Neural progenitor cell (in vitro differentiated cells): ENCODE measurements around the gene CEP104. TPM values are rescaled to one million over a fixed set of nuclear protein-coding genes. Genes with fewer than 3 reads are reported as not detected.

Experiments used
- DNase-seq: peaks from one replicate; pipeline ENCODE4 v3.0.0-alpha.2; 2016; ENCODE audit warnings: low spot score
- H2AFZ ChIP-seq: fragments of 200-600 bp; sonication (generic); replicated peaks from 2 replicates; pipeline ENCODE4 v1.6.1; 2016; ENCODE audit warnings: antibody characterized with exemption
- H3F3A ChIP-seq: fragments of 200-600 bp; sonication (generic); 2 replicates; pipeline ENCODE4 v1.6.1; 2016; ENCODE audit warnings: antibody characterized with exemption, low read depth
- H3K27ac ChIP-seq: fragments of 200-600 bp; sonication (generic); 2 replicates; pipeline ENCODE4 v1.5.1; 2016; ENCODE audit warnings: mild to moderate bottlenecking
- H3K27me3 ChIP-seq: fragments of 200-600 bp; sonication (generic); 2 replicates; pipeline ENCODE4 v1.6.1; 2016; ENCODE audit warnings: mild to moderate bottlenecking, moderate library complexity
- H3K36me3 ChIP-seq: fragments of 200-600 bp; sonication (generic); 2 replicates; pipeline ENCODE4 v1.5.1; 2016
- H3K4me1 ChIP-seq: fragments of 200-600 bp; sonication (generic); 2 replicates; pipeline ENCODE4 v1.6.1; 2016; ENCODE audit warnings: mixed run types
- H3K4me2 ChIP-seq: fragments of 200-600 bp; sonication (generic); 2 replicates; pipeline ENCODE4 v1.6.1; 2016
- H3K4me3 ChIP-seq: fragments of 200-600 bp; sonication (generic); 2 replicates; pipeline ENCODE4 v1.5.1; 2016
- H3K79me2 ChIP-seq: fragments of 200-600 bp; sonication (generic); 2 replicates; pipeline ENCODE4 v1.6.1; 2016; ENCODE audit warnings: low read depth
- H3K9ac ChIP-seq: fragments of 200-600 bp; sonication (generic); 2 replicates; pipeline ENCODE4 v1.6.1; 2016
- H3K9me3 ChIP-seq: fragments of 200-600 bp; sonication (generic); 2 replicates; pipeline ENCODE4 v1.5.1; 2016; ENCODE audit warnings: low read depth
- H4K20me1 ChIP-seq: fragments of 200-600 bp; sonication (generic); 2 replicates; pipeline ENCODE4 v1.6.1; 2016; ENCODE audit warnings: low read depth
- H3K27ac Mint-ChIP-seq: 3 replicates; pipeline ENCODE4 v1.8.0; 2021; ENCODE audit warnings: mixed read lengths
- H3K27me3 Mint-ChIP-seq: 2 replicates; pipeline ENCODE4 v1.8.0; 2022; ENCODE audit warnings: low read depth, mild to moderate bottlenecking, inconsistent platforms, moderate library complexity, mixed read lengths; ENCODE audit not compliant: insufficient read depth
- H3K36me3 Mint-ChIP-seq: 3 replicates; pipeline ENCODE4 v1.8.0; 2021; ENCODE audit warnings: mixed read lengths
- H3K4me1 Mint-ChIP-seq: 3 replicates; pipeline ENCODE4 v1.8.0; 2021; ENCODE audit warnings: mixed read lengths
- H3K4me3 Mint-ChIP-seq: 3 replicates; pipeline ENCODE4 v1.8.0; 2021; ENCODE audit warnings: mild to moderate bottlenecking, moderate library complexity, mixed read lengths
- H3K9me3 Mint-ChIP-seq: 3 replicates; pipeline ENCODE4 v1.8.0; 2020; ENCODE audit warnings: mixed read lengths
- CTCF ChIP-seq: fragments of 200-600 bp; sonication (generic); IDR thresholded peaks from 2 replicates; pipeline ENCODE4 v1.5.1; 2017; ENCODE audit warnings: antibody characterized with exemption, mild to moderate bottlenecking
- EZH2 ChIP-seq: fragments of 200-600 bp; sonication (generic); IDR thresholded peaks from 2 replicates; pipeline ENCODE4 v1.6.1; 2017; ENCODE audit warnings: antibody characterized with exemption, mild to moderate bottlenecking, moderate library complexity
- EZH2phosphoT487 ChIP-seq: fragments of 200-600 bp; sonication (generic); IDR thresholded peaks from 2 replicates; pipeline ENCODE4 v1.6.1; 2017; ENCODE audit warnings: antibody characterized with exemption
- total RNA-seq: library from RNA; depleted of rRNA; stranded (reverse); fragments of >200 nt; gene quantifications from 2 replicates; pipeline ENCODE4 v1.2.3, GENCODE V29; 2015; ENCODE audit warnings: low replicate concordance

The CEP104 gene
- total RNA-seq, 1 donor from 2014 or later, result 12.9 TPM

GRCh38 chr1:3825356-3825755, 31.7 kb downstream of the CEP104 start:
- Histone ChIP-seq H4K20me1 (no peaks in the 10 kb centered on the region), H3K4me1 (no peaks in the 10 kb centered on the region), H3K79me2 (no peaks in the 10 kb centered on the region), H3K4me2 (no peak overlapping the region), H3K27me3 (no peaks in the 10 kb centered on the region), H3F3A (no peaks in the 10 kb centered on the region), H3K9ac (no peak overlapping the region), H3K4me3 (no peak overlapping the region), H3K36me3 (no peaks in the 10 kb centered on the region), H2AFZ (no peak overlapping the region), H3K27ac (no peak overlapping the region), H3K9me3 (no peaks in the 10 kb centered on the region)
- Mint-ChIP-seq H3K4me3 (no peak overlapping the region), H3K4me1 (peaks cover 14% of the 10 kb centered on the region), H3K9me3 (no peaks in the 10 kb centered on the region), H3K27ac (no peak overlapping the region), H3K27me3 (peaks cover 3% of the 10 kb centered on the region), H3K36me3 (peaks cover 23% of the 10 kb centered on the region)
- DNase-seq, result no peak
- TF ChIP-seq EZH2, result no peak
- no peak for TF ChIP-seq CTCF
- no peak for TF ChIP-seq EZH2phosphoT487

GRCh38 chr1:3824650-3825049, 32.4 kb downstream of the CEP104 start:
- Mint-ChIP-seq H3K9me3 (no peaks in the 10 kb centered on the region), H3K27me3 (peaks cover 5% of the 10 kb centered on the region), H3K36me3 (peaks cover 21% of the 10 kb centered on the region), H3K4me3 (no peak overlapping the region), H3K27ac (no peak overlapping the region), H3K4me1 (peaks cover 14% of the 10 kb centered on the region)
- H3F3A ChIP-seq, result no peaks in the 10 kb centered on the region
- no peaks in the 10 kb centered on the region for H3K79me2 ChIP-seq
- no peak overlapping the region for H3K9ac ChIP-seq
- no peaks in the 10 kb centered on the region for H3K4me1 ChIP-seq
- H3K9me3 ChIP-seq, result no peaks in the 10 kb centered on the region
- H4K20me1 ChIP-seq, result no peaks in the 10 kb centered on the region
- no peak overlapping the region for H3K27ac ChIP-seq
- no peak overlapping the region for H2AFZ ChIP-seq
- TF ChIP-seq EZH2 (no peak), EZH2phosphoT487 (no peak), CTCF (no peak)
- no peak overlapping the region for H3K4me3 ChIP-seq
- no peaks in the 10 kb centered on the region for H3K27me3 ChIP-seq
- DNase-seq, result no peak
- H3K36me3 ChIP-seq, result no peaks in the 10 kb centered on the region
- no peak overlapping the region for H3K4me2 ChIP-seq

GRCh38 chr1:3822421-3822820, 34.6 kb downstream of the CEP104 start:
- H3K27ac ChIP-seq, result no peak overlapping the region
- H3K27me3 Mint-ChIP-seq, result peaks cover 5% of the 10 kb centered on the region

More at GRCh38 chr1:3822421-3822820, 34.6 kb downstream of the CEP104 start:
- no peak overlapping the region for H3K27ac Mint-ChIP-seq
- Histone ChIP-seq H3K4me2 (no peak overlapping the region), H3K9me3 (no peaks in the 10 kb centered on the region), H3K9ac (no peak overlapping the region), H3K4me3 (no peak overlapping the region), H2AFZ (no peak overlapping the region), H3K36me3 (no peaks in the 10 kb centered on the region), H3F3A (no peaks in the 10 kb centered on the region), H3K79me2 (no peaks in the 10 kb centered on the region), H3K27me3 (no peaks in the 10 kb centered on the region), H3K4me1 (no peaks in the 10 kb centered on the region), H4K20me1 (no peaks in the 10 kb centered on the region)
- H3K9me3 Mint-ChIP-seq, result no peaks in the 10 kb centered on the region
- H3K4me3 Mint-ChIP-seq, result no peak overlapping the region
- TF ChIP-seq CTCF (no peak), EZH2 (no peak), EZH2phosphoT487 (no peak)
- H3K4me1 Mint-ChIP-seq, result peaks cover 15% of the 10 kb centered on the region
- H3K36me3 Mint-ChIP-seq, result peaks cover 16% of the 10 kb centered on the region
- DNase-seq, result no peak
